ENCODE measurements around the gene CASQ2. TPM values are rescaled to one million over a fixed set of nuclear protein-coding genes. Genes with fewer than 3 reads are reported as not detected.

Gene CASQ2
- polyA plus RNA-seq, 1 of the 3 experiments (the other 2 are of a cell fraction): not detected

- H3K79me2 ChIP-seq (ENCODE audit: insufficient read depth): peaks cover 7% of the 10 kb centered on the region; the same call in 1 of the 2 replicates
- H3K4me3 ChIP-seq (ENCODE audit: low read depth in 2 of 2, low read length in 1 of 2): no peak overlapping the region
- peaks cover 0 to 6% of the 10 kb centered on the region in 2 experiments; a peak in 2 of 4 replicates for H3K4me1 ChIP-seq (ENCODE audit: control insufficient read depth in 1 of 2, insufficient read depth in 2 of 2, low read depth in 1 of 2, low read length in 1 of 2)
- ChIA-PET CTCF (interaction anchor here (1.7 kb wide), 1 partner anchor 13 kb away, joined by 5 read pairs; no protein-coding TSS in a partner anchor), POLR2A (no interaction called here)
- no peaks in the 10 kb centered on the region for H3K9me3 ChIP-seq
- H4K20me1 ChIP-seq (ENCODE audit: insufficient read depth): no peaks in the 10 kb centered on the region
- H3K27me3 ChIP-seq (ENCODE audit: insufficient read depth): no peaks in the 10 kb centered on the region
- H3F3A ChIP-seq (replicated peaks; ENCODE audit: insufficient read depth): no peaks in the 10 kb centered on the region
- H2AFZ ChIP-seq (ENCODE audit: low read depth): no peak overlapping the region
- peaks cover 21 to 24% of the 10 kb centered on the region in 2 experiments for H3K36me3 ChIP-seq (replicated peaks in 1 of 2; ENCODE audit: control insufficient read depth in 1 of 2, insufficient read depth in 2 of 2, low read length in 1 of 2)
- H3K4me2 ChIP-seq: no peak overlapping the region
- DNase-seq: no peak
- H3K9me2 ChIP-seq: no peaks in the 10 kb centered on the region
- no peak overlapping the region for H3K9ac ChIP-seq
- 94% methylated on average over 3 of the region's 4 CpGs for WGBS (ENCODE audit: low lambda C conversion rate)
- H3K27ac ChIP-seq (ENCODE audit: low read depth in 2 of 2, low read length in 1 of 2): no peak overlapping the region
- TF ChIP-seq GATA2 (CRISPR knock-in tag; IDR thresholded peaks at IDR 0.05) (no peak), MXI1 (IDR thresholded peaks at IDR 0.05; ENCODE audit: low read depth, low read length) (no peak), REST (IDR thresholded peaks at IDR 0.05; ENCODE audit: low read depth, low read length) (no peak), TAF1 (IDR thresholded peaks at IDR 0.05; ENCODE audit: borderline replicate concordance, low read depth, low read length) (no peak), USF1 (IDR thresholded peaks at IDR 0.05; ENCODE audit: borderline replicate concordance, low read depth) (no peak), FOXJ3 (CRISPR knock-in tag; IDR thresholded peaks at IDR 0.05) (no peak), YY1 (IDR thresholded peaks at IDR 0.05; ENCODE audit: low read depth) (no peak), NFIC (IDR thresholded peaks at IDR 0.05; ENCODE audit: borderline replicate concordance) (no peak), IRF3 (IDR thresholded peaks at IDR 0.05; ENCODE audit: low read depth, low read length) (no peak)
Observed at GRCh38 chr1:115682792-115683191, 85.7 kb downstream of the CASQ2 start.

GRCh38 chr1:115680730-115681111 is 87.8 kb downstream of the CASQ2 start:
- H2AFZ ChIP-seq (ENCODE audit: low read depth): no peak overlapping the region
- DNase-seq: no peak
- peaks cover 7% of the 10 kb centered on the region; the same call in 1 of the 2 replicates for H3K79me2 ChIP-seq (ENCODE audit: insufficient read depth)
- no peaks in the 10 kb centered on the region for H3F3A ChIP-seq (replicated peaks; ENCODE audit: insufficient read depth)
- ChIA-PET CTCF (interaction anchor here (1.2 to 1.3 kb wide), 2 partner anchors 12 to 72 kb away, joined by 3 to 4 read pairs; no protein-coding TSS in a partner anchor), POLR2A (no interaction called here)
- H3K27me3 ChIP-seq (ENCODE audit: insufficient read depth): no peaks in the 10 kb centered on the region
- no peak overlapping the region for H3K4me2 ChIP-seq
- H3K9me2 ChIP-seq: no peaks in the 10 kb centered on the region
- no peak overlapping the region for H3K27ac ChIP-seq (ENCODE audit: low read depth in 2 of 2, low read length in 1 of 2)
- H3K9me3 ChIP-seq: no peaks in the 10 kb centered on the region
- WGBS (ENCODE audit: low lambda C conversion rate): 98% methylated on average over 5 of the region's 5 CpGs
- H3K4me1 ChIP-seq (ENCODE audit: control insufficient read depth in 1 of 2, insufficient read depth in 2 of 2, low read depth in 1 of 2, low read length in 1 of 2): peaks cover 5 to 6% of the 10 kb centered on the region in 2 experiments; a peak in 2 of 4 replicates
- no peak overlapping the region for H3K9ac ChIP-seq
- no peak overlapping the region for H3K4me3 ChIP-seq (ENCODE audit: low read depth in 2 of 2, low read length in 1 of 2)
- H4K20me1 ChIP-seq (ENCODE audit: insufficient read depth): no peaks in the 10 kb centered on the region
- H3K36me3 ChIP-seq (replicated peaks in 1 of 2; ENCODE audit: control insufficient read depth in 1 of 2, insufficient read depth in 2 of 2, low read length in 1 of 2): peaks cover 16 to 18% of the 10 kb centered on the region in 2 experiments
- TF ChIP-seq IRF3 (IDR thresholded peaks at IDR 0.05; ENCODE audit: low read depth, low read length): no peak
- no peak for TF ChIP-seq FOSL2 (IDR thresholded peaks at IDR 0.05; ENCODE audit: borderline replicate concordance, low read depth)
- no peak for TF ChIP-seq GABPA (IDR thresholded peaks at IDR 0.05; ENCODE audit: low read depth)
- no peak for TF ChIP-seq RAD21 (IDR thresholded peaks at IDR 0.05; ENCODE audit: low read length)
- no peak for TF ChIP-seq CHD2 (IDR thresholded peaks at IDR 0.05; ENCODE audit: low read length, partially characterized antibody)
- TF ChIP-seq USF1 (IDR thresholded peaks at IDR 0.05; ENCODE audit: borderline replicate concordance, low read depth): no peak
- no peak for TF ChIP-seq REST (IDR thresholded peaks at IDR 0.05; ENCODE audit: low read depth, low read length)
- TF ChIP-seq RXRA (IDR thresholded peaks at IDR 0.05; ENCODE audit: borderline replicate concordance, low read depth): no peak
- TF ChIP-seq TEAD4 (IDR thresholded peaks at IDR 0.05; ENCODE audit: borderline replicate concordance, insufficient read depth): no peak

All from SK-N-SH (cell line).